ENCODE results near the gene CCDC57.

- TF ChIP-seq CTCF (IDR thresholded peaks at IDR 0.05; ENCODE audit: low read depth, low read length) (peak; percentile 26), EZH2phosphoT487 (IDR thresholded peaks at IDR 0.05; ENCODE audit: low read depth) (no peak)
Measured at GRCh38 chr17:82244413-82245133, 31.9 kb upstream of the CCDC57 start.

Data from OCI-LY3 (cell line).